Chondrocyte (in vitro differentiated cells): ENCODE results near the gene CNIH2. TPM values are rescaled to one million over a fixed set of nuclear protein-coding genes. Genes with fewer than 3 reads are reported as not detected.

Source experiments
- DNase-seq: peaks from one replicate; pipeline ENCODE4 v3.0.0; 2021; ENCODE audit warnings: mixed read lengths, low spot score
- H3K27ac Mint-ChIP-seq: one replicate; pipeline ENCODE4 v1.8.0; 2021; ENCODE audit warnings: mild to moderate bottlenecking, moderate library complexity, mixed read lengths; ENCODE audit not compliant: unreplicated experiment
- H3K27me3 Mint-ChIP-seq: 2 replicates; pipeline ENCODE4 v1.8.0; 2021; ENCODE audit warnings: low read depth, mixed read lengths
- H3K36me3 Mint-ChIP-seq: 2 replicates; pipeline ENCODE4 v1.8.0; 2021; ENCODE audit warnings: low read depth, mixed read lengths
- H3K4me1 Mint-ChIP-seq: 2 replicates; pipeline ENCODE4 v1.8.0; 2021; ENCODE audit warnings: low read depth, mild to moderate bottlenecking, mixed read lengths
- H3K4me3 Mint-ChIP-seq: one replicate; pipeline ENCODE4 v1.8.0; 2021; ENCODE audit warnings: mild to moderate bottlenecking, moderate library complexity, mixed read lengths; ENCODE audit not compliant: unreplicated experiment
- H3K9me3 Mint-ChIP-seq: 2 replicates; pipeline ENCODE4 v1.8.0; 2021; ENCODE audit warnings: low read depth, mixed read lengths
- total RNA-seq: library from RNA; stranded (reverse); gene quantifications from 3 replicates; pipeline ENCODE4 v1.2.1, GENCODE V29; 2021
- TF ChIP-seq, protein P1 (sequence below): fragments of 200-600 bp; sonication (generic); IDR thresholded peaks from 2 replicates; pipeline ENCODE4 v1.5.0; 2021; ENCODE audit warnings: antibody characterized with exemption, mild to moderate bottlenecking, moderate library complexity

The CNIH2 gene
- total RNA-seq, 1 donor from 2014 or later, result 2.8 TPM

GRCh38 chr11:66288671-66289547, 10.9 kb downstream of the CNIH2 start, which contains the start of gene YIF1A:
Gene YIF1A, minus strand, starts transcription at chr11:66289143. Its CDS starts 158 bp downstream, at chr11:66288985.
- H3K4me3 Mint-ChIP-seq, result peak within 1 kb of the TSS; percentile 87
- peaks cover 5% of the 10 kb centered on the region for H3K27me3 Mint-ChIP-seq
- DNase-seq, result peak; percentile 100
- peak within 1 kb of the TSS; percentile 98 for H3K27ac Mint-ChIP-seq
- peaks cover 43% of the 10 kb centered on the region for H3K4me1 Mint-ChIP-seq
- no peaks in the 10 kb centered on the region for H3K36me3 Mint-ChIP-seq
- TF ChIP-seq, protein P1, sequence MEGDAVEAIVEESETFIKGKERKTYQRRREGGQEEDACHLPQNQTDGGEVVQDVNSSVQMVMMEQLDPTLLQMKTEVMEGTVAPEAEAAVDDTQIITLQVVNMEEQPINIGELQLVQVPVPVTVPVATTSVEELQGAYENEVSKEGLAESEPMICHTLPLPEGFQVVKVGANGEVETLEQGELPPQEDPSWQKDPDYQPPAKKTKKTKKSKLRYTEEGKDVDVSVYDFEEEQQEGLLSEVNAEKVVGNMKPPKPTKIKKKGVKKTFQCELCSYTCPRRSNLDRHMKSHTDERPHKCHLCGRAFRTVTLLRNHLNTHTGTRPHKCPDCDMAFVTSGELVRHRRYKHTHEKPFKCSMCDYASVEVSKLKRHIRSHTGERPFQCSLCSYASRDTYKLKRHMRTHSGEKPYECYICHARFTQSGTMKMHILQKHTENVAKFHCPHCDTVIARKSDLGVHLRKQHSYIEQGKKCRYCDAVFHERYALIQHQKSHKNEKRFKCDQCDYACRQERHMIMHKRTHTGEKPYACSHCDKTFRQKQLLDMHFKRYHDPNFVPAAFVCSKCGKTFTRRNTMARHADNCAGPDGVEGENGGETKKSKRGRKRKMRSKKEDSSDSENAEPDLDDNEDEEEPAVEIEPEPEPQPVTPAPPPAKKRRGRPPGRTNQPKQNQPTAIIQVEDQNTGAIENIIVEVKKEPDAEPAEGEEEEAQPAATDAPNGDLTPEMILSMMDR, result peak; percentile 36
- H3K9me3 Mint-ChIP-seq, result no peaks in the 10 kb centered on the region

DNA sequence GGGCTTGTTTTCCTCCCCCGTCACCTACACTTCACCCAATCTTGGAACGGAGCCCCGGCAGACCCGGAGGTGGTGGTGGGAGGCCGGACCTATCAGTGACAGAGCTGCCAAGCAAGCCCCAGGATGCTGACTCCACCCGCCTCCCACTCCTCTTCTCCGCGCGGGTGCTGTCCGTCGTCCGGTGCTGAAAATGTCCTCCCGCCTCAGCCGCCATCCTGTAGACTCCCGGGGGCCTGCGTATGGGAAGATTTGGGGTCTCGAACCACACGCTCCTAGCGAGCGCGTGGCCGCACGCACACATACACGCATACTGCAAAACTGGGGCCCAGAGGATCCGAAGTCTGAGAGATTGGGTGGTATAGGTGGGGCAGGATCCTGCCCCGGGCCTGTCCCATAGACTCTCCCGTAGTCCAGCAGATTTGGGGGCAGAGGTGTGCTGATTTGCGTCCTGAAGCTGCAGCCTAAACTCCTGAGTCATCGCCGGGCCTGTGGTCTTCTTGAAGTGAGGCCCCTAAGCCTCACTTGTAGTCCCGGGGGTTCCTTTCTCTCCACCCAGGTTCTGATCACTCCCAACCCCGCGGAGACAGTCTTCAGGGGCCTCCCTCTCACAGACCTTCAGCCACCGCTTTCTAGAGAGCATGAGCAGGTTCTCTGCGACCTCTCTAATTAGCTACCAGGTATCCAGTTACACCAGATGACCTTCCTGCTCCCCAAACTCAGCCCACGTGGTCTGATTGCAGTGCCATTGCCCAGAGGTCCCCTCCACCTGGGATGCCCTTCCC, 11.8 kb downstream of the CNIH2 start:
- H3K4me3 Mint-ChIP-seq, result peak overlapping the region; percentile 87
- H3K27ac Mint-ChIP-seq, result peak overlapping the region; percentile 98
- TF ChIP-seq, protein P1, result no peak
- H3K4me1 Mint-ChIP-seq, result peaks cover 43% of the 10 kb centered on the region
- peaks cover 5% of the 10 kb centered on the region for H3K27me3 Mint-ChIP-seq
- no peak for DNase-seq
- H3K9me3 Mint-ChIP-seq, result no peaks in the 10 kb centered on the region
- no peaks in the 10 kb centered on the region for H3K36me3 Mint-ChIP-seq

GRCh38 chr11:66290330-66290621, 12.3 kb downstream of the CNIH2 start:
- H3K4me1 Mint-ChIP-seq, result peaks cover 43% of the 10 kb centered on the region
- TF ChIP-seq, protein P1, result no peak
- no peak for DNase-seq
- no peak overlapping the region for H3K27ac Mint-ChIP-seq
- peak overlapping the region; percentile 87 for H3K4me3 Mint-ChIP-seq
- no peaks in the 10 kb centered on the region for H3K9me3 Mint-ChIP-seq
- H3K36me3 Mint-ChIP-seq, result no peaks in the 10 kb centered on the region
- peaks cover 5% of the 10 kb centered on the region for H3K27me3 Mint-ChIP-seq

- DNase-seq, result no peak
- Mint-ChIP-seq H3K4me1 (peaks cover 39% of the 10 kb centered on the region), H3K27ac (no peak overlapping the region), H3K9me3 (no peaks in the 10 kb centered on the region), H3K36me3 (peaks cover 2% of the 10 kb centered on the region), H3K27me3 (peaks cover 5% of the 10 kb centered on the region), H3K4me3 (no peak overlapping the region)
- TF ChIP-seq, protein P1, result no peak
Measured at GRCh38 chr11:66291303-66291705, 13.3 kb downstream of the CNIH2 start.
